ENCODE results near the gene OR52D1.

Gene OR52D1

GRCh38 chr11:5488385-5488784, at the start of gene OR52D1:
TSS of gene OR52D1 (plus strand) at chr11:5488685. CDS start at chr11:5488707, 22 bp downstream.
- DNase-seq (ENCODE audit: low spot score), result no peak

DNA sequence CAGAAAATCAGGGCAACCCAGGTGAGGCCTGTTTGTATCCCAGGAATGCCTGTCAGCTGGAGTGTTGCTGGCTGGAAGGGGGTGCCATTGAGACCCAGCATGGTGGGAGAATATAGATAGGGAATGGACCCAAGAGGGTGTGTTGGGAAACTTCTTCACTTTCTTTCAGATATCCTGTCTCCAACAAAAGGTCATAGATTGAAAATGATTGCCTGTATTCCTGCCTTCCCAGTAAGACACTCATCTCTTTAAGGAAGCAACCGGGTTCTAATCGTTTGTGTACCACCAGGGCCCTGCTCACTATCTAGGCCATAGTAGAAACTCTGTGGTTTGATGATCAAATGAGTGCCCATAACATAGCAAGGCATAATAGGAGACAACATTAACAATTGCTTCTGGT, 47.1 kb upstream of the OR52D1 start, which contains the start of gene OR51I1:
TSS of gene OR51I1 (minus strand) at position 101 of the 400 bp plus-strand sequence. CDS start at position 101, 0 bp downstream.
- no peak for DNase-seq (ENCODE audit: low spot score)

DNA sequence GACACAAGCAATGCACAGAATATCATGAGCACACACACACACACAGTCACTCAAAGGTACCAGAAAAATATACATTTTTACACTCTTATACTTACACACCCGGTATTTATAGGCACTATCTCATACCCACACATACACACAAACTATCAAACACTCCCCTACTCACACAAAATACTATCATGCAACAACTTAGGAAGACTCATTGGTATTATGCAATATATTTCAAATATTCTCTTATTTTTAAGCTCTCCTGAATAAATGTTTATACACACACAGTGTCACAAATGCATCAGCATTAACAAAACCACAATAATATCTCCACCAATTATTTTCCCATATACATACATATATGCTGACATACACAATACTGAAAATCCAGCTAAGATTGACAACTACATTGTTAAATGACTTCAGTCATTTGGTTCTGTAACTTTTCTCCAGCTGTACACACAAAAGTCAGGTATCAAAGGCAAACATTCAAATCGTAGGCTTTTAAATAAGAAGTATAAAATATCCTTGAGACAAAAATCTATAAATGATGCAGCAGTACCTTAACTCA, 44.6 kb upstream of the OR52D1 start:
- no peak for DNase-seq (ENCODE audit: low spot score)

- no peak for DNase-seq (ENCODE audit: low spot score)
Measured at GRCh38 chr11:5449023-5449422, 39.5 kb upstream of the OR52D1 start, which contains the start of gene OR51I2. TSS of gene OR51I2 (plus strand) at chr11:5449323. CDS start at chr11:5453489, 4,166 bp downstream.

DNA sequence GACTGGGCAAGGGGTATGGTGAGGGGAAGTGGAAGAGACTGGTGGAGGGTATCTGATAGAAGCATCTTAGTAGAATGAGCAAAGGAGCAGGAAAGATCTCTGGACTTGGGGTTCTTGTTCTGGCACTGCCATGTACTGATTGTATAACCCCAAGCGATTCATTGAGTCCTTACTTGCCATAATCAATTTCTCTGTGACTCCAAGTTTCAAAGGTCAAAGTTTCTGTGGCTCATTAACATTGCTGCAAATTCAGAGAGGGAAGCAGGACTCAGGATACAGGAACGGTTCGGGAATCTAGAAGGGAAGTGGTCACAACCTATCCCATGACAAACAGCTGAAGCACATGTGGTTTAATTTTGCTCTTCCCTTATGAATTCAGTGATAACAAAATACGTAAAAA, 39.1 kb upstream of the OR52D1 start:
- no peak for DNase-seq (ENCODE audit: low spot score)

GRCh38 chr11:5460983-5461621, 27.4 kb upstream of the OR52D1 start:
- DNase-seq (ENCODE audit: low spot score), result no peak

GRCh38 chr11:5467527-5467926, 21.0 kb upstream of the OR52D1 start:
- DNase-seq (ENCODE audit: low spot score), result no peak

- DNase-seq (ENCODE audit: low spot score), result no peak
Measured at GRCh38 chr11:5473921-5474320, 14.6 kb upstream of the OR52D1 start.

GRCh38 chr11:5476186-5476819, 12.2 kb upstream of the OR52D1 start:
- peak; percentile 39 for DNase-seq (ENCODE audit: low spot score)

GRCh38 chr11:5486003-5486402, 2.5 kb upstream of the OR52D1 start:
- DNase-seq (ENCODE audit: low spot score), result no peak

- no peak for DNase-seq (ENCODE audit: low spot score)
Measured at GRCh38 chr11:5486421-5486820, 2.1 kb upstream of the OR52D1 start.

GRCh38 chr11:5488798-5489399, 414 bp downstream of the OR52D1 start:
- no peak for DNase-seq (ENCODE audit: low spot score)

GRCh38 chr11:5489576-5490357, 1.3 kb downstream of the OR52D1 start:
- DNase-seq (ENCODE audit: low spot score), result no peak

DNA sequence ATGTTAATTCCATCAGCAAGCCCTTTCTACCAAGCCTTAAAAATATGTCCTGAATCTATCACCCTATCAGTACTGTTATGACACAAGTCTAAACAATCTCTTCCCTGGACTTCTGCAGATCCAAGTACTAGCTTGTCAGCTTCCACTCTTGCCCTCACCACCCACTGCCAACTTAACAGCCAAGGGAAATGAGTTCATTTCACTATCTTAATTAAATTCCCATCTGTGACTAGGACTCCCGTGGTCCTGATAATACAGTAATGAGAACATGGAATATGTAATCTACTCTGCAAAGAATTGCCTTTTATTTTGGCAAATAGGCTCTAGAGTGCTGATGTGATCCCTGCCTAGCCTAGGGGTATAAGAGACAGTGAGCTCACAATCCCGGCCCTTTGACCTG, 11.2 kb downstream of the OR52D1 start:
- DNase-seq (ENCODE audit: low spot score), result no peak

GRCh38 chr11:5500393-5500801, 11.9 kb downstream of the OR52D1 start:
- no peak for DNase-seq (ENCODE audit: low spot score)

GRCh38 chr11:5504403-5504921, 16.0 kb downstream of the OR52D1 start:
- no peak for DNase-seq (ENCODE audit: low spot score)

DNA sequence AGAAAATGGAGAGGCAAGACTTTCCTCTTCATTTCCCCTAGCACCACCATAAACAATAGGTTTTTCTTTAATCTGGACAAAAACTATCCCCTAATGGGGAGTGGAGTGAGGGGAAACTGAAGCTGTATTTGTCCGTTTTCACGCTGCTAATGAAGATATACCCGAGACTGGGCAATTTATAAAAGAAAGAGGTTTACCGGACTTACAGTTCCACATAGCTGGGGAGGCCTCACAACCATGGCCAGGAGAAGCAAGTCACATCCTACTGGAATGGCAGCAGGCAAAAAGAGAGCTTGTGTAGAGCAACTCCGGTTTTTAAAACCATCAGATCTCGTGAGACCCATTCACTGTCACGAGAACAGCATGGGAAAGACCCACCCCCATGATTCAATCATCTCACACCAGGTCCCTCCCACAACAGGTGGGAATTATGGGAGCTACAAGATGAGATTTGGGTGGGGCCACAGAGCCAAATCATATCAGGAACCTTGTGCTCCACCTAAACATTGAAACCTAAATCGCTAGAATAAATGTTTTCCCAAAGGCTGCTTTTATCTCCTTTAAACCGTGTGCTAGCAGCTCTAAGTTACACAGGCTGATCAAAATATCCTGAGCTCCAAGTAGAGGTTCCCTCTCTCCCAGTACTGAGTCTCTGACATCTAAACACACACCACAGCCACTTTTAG, 17.0 kb downstream of the OR52D1 start:
- DNase-seq (ENCODE audit: low spot score), result no peak

DNA sequence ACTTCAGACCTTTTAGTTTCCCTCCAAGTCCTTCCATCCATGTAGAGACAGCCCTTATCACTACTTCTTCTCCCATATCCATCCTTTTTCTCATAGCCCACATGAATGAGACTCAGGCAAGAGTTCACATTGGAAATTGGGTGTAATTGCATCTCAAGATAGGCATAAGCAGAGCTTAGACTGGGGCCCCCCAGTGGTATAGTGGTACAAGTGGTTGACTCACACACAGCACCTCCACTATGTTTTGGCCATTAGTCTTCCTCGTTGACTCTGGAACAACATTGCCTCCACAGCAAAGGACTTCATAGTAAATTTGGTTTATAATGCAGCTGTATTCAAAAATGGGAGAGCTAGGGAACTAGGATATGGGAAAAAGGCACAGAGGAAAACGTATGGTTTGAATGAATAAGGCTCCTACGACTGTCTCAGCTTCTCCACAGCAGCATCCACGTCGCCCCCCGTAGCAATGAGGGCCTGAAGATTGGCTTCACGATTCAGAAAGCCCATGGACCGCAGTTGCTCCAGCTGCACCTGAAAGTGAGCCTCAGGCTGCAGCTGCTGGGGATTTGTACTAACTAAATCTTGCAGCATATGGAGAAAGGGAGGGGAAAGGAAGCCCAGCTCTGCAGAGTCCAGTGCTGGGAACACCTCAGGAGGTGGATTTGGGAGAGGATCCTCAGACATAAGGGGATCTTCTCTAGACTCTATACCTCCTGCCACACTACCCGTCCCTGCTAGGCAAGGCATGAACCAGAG, 18.9 kb downstream of the OR52D1 start:
- DNase-seq (ENCODE audit: low spot score), result no peak

DNA sequence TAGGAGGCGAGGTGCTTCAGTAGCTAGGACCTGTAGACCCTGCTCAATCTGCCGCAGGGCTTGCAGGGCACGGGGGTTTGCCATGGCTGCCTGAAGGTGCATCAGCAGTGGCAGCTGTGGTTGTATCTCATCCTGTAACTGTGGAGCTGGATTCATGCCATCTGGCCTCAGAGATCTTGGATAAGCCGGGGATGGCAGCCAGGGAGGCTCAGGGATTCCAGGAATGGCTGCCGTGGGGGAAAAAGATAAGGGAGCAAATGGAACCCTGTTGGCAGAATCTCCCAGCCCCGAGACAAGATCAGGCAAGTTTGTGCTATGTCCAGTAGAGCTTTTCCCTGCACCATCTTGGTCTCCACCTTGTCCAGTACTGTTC, 19.4 kb downstream of the OR52D1 start:
- no peak for DNase-seq (ENCODE audit: low spot score)

DNA sequence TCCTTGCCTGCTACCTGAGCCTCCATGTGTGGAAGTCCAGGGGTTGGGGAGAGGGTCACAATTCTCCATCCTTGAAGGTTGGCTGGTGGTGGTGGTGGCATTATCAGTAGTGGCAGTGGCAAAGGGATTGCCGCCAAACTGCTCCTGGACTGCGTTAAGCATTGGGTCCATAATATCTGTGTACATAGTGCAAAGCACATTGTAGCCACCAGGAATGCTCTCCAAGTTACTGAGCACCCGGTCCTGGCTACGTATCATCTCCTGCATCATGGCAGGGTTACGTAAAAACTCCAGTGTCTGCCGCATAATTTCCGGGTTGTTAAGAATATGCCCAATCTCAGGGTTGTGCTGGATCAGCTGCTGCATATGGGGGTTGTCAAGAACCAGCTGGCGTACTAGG, 20.1 kb downstream of the OR52D1 start:
- DNase-seq (ENCODE audit: low spot score), result no peak

GRCh38 chr11:5509803-5510202, 21.3 kb downstream of the OR52D1 start, which contains the start of gene UBQLN3:
TSS of gene UBQLN3 (minus strand) at chr11:5509957. CDS start at chr11:5509558, 399 bp downstream.
- no peak for DNase-seq (ENCODE audit: low spot score)

Measured in CD4-positive, alpha-beta T cell treated with Interleukin-6 at 100 ng/mL for 8 hours (primary cell).